A549 (cell line): ENCODE data around the gene NFKB2. TPM values are rescaled to one million over a fixed set of nuclear protein-coding genes. Genes with fewer than 3 reads are reported as not detected.

ENCODE experiments used
- ATAC-seq, 2 experiments: fragments of 200-7000 bp in 1 of 2; fragments of >200 bp in 1 of 2; cut with Nextera tagmentation in 1 of 2; cut with Tn5 transposase in 1 of 2; 3 replicates each; pipeline versions ENCODE4 v1.8.0 to v1.9.1; 2018 to 2020; ENCODE audit warnings: mild to moderate bottlenecking in 1 of 2, moderate library complexity in 1 of 2
- CTCF ChIA-PET: fragments of 300-600 bp; sonication (Branson Sonifier 250); formaldehyde crosslinking; extraction: SDS; loops from one replicate; lab custom pipeline; 2021; ENCODE audit warnings: antibody characterized with exemption, inconsistent platforms; lab: Yijun Ruan, JAX
- POLR2A ChIA-PET: fragments of 350-600 bp; formaldehyde crosslinking; extraction: SDS; loops from one replicate; lab custom pipeline; 2021; ENCODE audit warnings: antibody characterized with exemption, inconsistent platforms; lab: Yijun Ruan, JAX
- DNase-seq, 2 experiments: peaks; one replicate each; pipeline versions ENCODE4 v3.0.0 to v3.0.0-alpha.2; 2011 to 2016; ENCODE audit warnings: low read depth in 1 of 2, low spot score in 1 of 2
- FAIRE-seq: peaks from 2 replicates; lab custom pipeline; 2011; peaks lifted over from hg19 to GRCh38; lab: Jason Lieb, UNC
- H3K27ac ChIP-seq, 2 experiments: fragments of >200 bp; sonication (Bioruptor Twin); formaldehyde crosslinking; 3 replicates each; pipeline ENCODE4 v1.5.1; 2016 to 2017
- H3K4me1 ChIP-seq: fragments of >200 bp; sonication (Bioruptor Twin); formaldehyde crosslinking; 3 replicates; pipeline ENCODE4 v1.6.1; 2016
- H3K4me2 ChIP-seq: fragments of >200 bp; sonication (Bioruptor Twin); formaldehyde crosslinking; 3 replicates; pipeline ENCODE4 v1.6.1; 2016
- H3K4me3 ChIP-seq: fragments of >200 bp; sonication (Bioruptor Twin); formaldehyde crosslinking; 3 replicates; pipeline ENCODE4 v1.5.1; 2016
- H3K9me3 ChIP-seq: fragments of >200 bp; sonication (Bioruptor Twin); formaldehyde crosslinking; 3 replicates; pipeline ENCODE4 v1.6.1; 2016
- CHD2 ChIP-seq: fragments of 150-350 bp; IDR thresholded peaks from 2 replicates; pipeline ENCODE4 v1.6.1; 2014; ENCODE audit warnings: low read length; ENCODE audit not compliant: partially characterized antibody
- EP300 ChIP-seq, 2 experiments: fragments of >200 bp; sonication (Bioruptor Twin); formaldehyde crosslinking; IDR thresholded peaks; 2 replicates in 1 of 2; 3 replicates in 1 of 2; pipeline ENCODE4 v1.6.1; 2016 to 2017
- ESRRA ChIP-seq: fragments of 150-350 bp; IDR thresholded peaks from 2 replicates; pipeline ENCODE4 v1.6.1; 2014; ENCODE audit warnings: mild to moderate bottlenecking, low read length, borderline replicate concordance
- HMGXB4 ChIP-seq: fragments of 250-450 bp; sonication (Bioruptor Pico); IDR thresholded peaks from 2 replicates; pipeline ENCODE4 v1.5.0; 2021; ENCODE audit warnings: mild to moderate bottlenecking, moderate library complexity, borderline replicate concordance
- JUN ChIP-seq, 2 experiments: fragments of >200 bp; sonication (Bioruptor Twin); formaldehyde crosslinking; IDR thresholded peaks; 2 replicates in 1 of 2; 3 replicates in 1 of 2; pipeline ENCODE4 v1.6.1; 2016 to 2017
- JUNB ChIP-seq: fragments of >200 bp; sonication (Bioruptor Twin); formaldehyde crosslinking; IDR thresholded peaks from 2 replicates; pipeline ENCODE4 v1.6.1; 2016
- KDM1A ChIP-seq: fragments of 200-600 bp; sonication (generic); IDR thresholded peaks from 2 replicates; pipeline ENCODE4 v1.6.1; 2016; ENCODE audit warnings: low read depth, mild to moderate bottlenecking
- MYC ChIP-seq: IDR thresholded peaks from 2 replicates; pipeline ENCODE4 v1.6.1; 2012; ENCODE audit warnings: mild to moderate bottlenecking, inconsistent platforms, low read length, improper control_type of control experiment, borderline replicate concordance
- NFE2L2 ChIP-seq: fragments of 150-350 bp; conservative IDR thresholded peaks from 2 replicates; pipeline ENCODE4 v1.6.1; 2014; ENCODE audit warnings: low read length
- POLR2A ChIP-seq: IDR thresholded peaks from 2 replicates; pipeline ENCODE4 v1.6.1; 2012; ENCODE audit warnings: mild to moderate bottlenecking, low read length
- POLR2AphosphoS2 ChIP-seq: conservative IDR thresholded peaks from 2 replicates; pipeline ENCODE4 v1.6.1; 2012; ENCODE audit warnings: low read length, improper control_type of control experiment, inconsistent platforms
- RAD21 ChIP-seq, 2 experiments: fragments of >200 bp in 1 of 2; sonication (Bioruptor Twin) in 1 of 2; formaldehyde crosslinking in 1 of 2; IDR thresholded peaks in 1 of 2; conservative IDR thresholded peaks in 1 of 2; 2 replicates in 1 of 2; 3 replicates in 1 of 2; pipeline ENCODE4 v1.6.1; 2012 to 2018; ENCODE audit warnings: inconsistent platforms in 1 of 2
- RARB ChIP-seq: fragments of 250-450 bp; sonication (Bioruptor Pico); IDR thresholded peaks from 2 replicates; pipeline ENCODE4 v1.8.0; 2021; ENCODE audit warnings: mild to moderate bottlenecking, moderate library complexity
- RNF2 ChIP-seq: fragments of 200-600 bp; sonication (generic); IDR thresholded peaks from 2 replicates; pipeline ENCODE4 v1.6.1; 2016; ENCODE audit warnings: low read depth, mild to moderate bottlenecking, antibody characterized with exemption, moderate library complexity, borderline replicate concordance
- SREBF2 ChIP-seq: fragments of 450-650 bp; IDR thresholded peaks from 2 replicates; pipeline ENCODE4 v1.6.1; 2014; ENCODE audit warnings: mild to moderate bottlenecking, moderate library complexity
- TFCP2L1 ChIP-seq: fragments of 250-450 bp; sonication (Bioruptor Pico); IDR thresholded peaks from 2 replicates; pipeline ENCODE4 v1.5.0; 2021; ENCODE audit warnings: mild to moderate bottlenecking
- ZNF302 ChIP-seq: fragments of 250-450 bp; sonication (Bioruptor Pico); IDR thresholded peaks from 2 replicates; pipeline ENCODE4 v1.9.0; 2021; ENCODE audit warnings: inconsistent platforms, mild to moderate bottlenecking, moderate library complexity
- WGBS: methylation state at CpG from one replicate; pipeline ENCODE4 v1.1.6; 2017; ENCODE audit errors: missing lambda C conversion rate; 5-methylcytosine and 5-hydroxymethylcytosine counted together
- polyA plus RNA-seq, 4 experiments: library from polyadenylated mRNA; depleted of rRNA in 3 of 4; stranded (reverse); fragments of >200 nt; fragmentation: RNase III in 1 of 4; extraction: RNeasy Plus Mini Kit Qiagen cat#74134 plus additional on column Dnase treatment in 1 of 4; gene quantifications; 2 replicates in 3 of 4; 3 replicates in 1 of 4; pipeline ENCODE4 v1.2.3, GENCODE V29; 2011 to 2017
- TF ChIP-seq, protein P1 (sequence below): IDR thresholded peaks from 2 replicates; pipeline ENCODE4 v1.6.1; 2012
- TF ChIP-seq, protein P2 (sequence below): fragments of >200 bp; sonication (Bioruptor Twin); formaldehyde crosslinking; IDR thresholded peaks from 3 replicates; pipeline ENCODE4 v1.5.1; 2016

NFKB2 gene
- polyA plus RNA-seq, 2 of the 4 experiments (the other 2 are of a cell fraction) = 27.6 to 35.7 TPM

- no peak for TF ChIP-seq TFCP2L1 (CRISPR knock-in tag)
- no peak for TF ChIP-seq NFE2L2
- no peak for TF ChIP-seq POLR2AphosphoS2
- 0 out of 2 replicates have a peak, but pooled peaks have one; percentile 15 for TF ChIP-seq MYC
- no peak for TF ChIP-seq KDM1A
Observed at GRCh38 chr10:102419269-102420180, 24.0 kb downstream of the NFKB2 start (continued).

DNA sequence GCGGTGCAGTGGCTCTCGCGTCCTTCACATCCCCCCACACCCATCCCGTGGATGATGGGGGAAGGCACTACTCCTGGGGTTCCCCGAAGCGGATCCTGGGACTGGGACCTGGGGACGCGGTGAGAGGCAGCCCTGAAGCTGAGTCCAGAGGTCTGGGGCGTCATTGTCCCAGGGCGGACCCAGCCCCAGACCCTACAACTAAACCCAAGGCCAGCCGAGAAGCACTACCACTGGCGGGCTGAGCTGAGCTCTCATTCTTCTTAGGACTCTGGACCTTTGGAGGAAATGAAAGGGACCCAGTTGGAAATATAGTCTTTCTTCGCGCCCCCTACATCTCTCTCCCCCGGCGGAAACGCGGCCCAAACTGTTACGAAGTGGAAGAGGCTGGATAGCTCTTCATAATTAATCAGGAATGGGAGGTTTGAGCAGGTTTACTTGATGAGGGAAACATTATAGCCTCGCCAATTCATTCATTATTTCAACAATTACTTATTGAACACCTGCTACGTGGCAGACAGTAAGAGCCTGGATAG lies 24.7 kb downstream of the NFKB2 start:
- peaks cover 25% of the 10 kb centered on the region for H3K4me1 ChIP-seq
- DNase-seq (no peak), FAIRE-seq (no peak), ATAC-seq (peak in 1 of 2 experiments; percentile 2; a peak in 3 of 6 replicates)
- H3K9me3 ChIP-seq = no peaks in the 10 kb centered on the region
- H3K4me2 ChIP-seq = peak overlapping the region; percentile 97
- peak overlapping the region; percentile 57 for H3K4me3 ChIP-seq
- ChIA-PET CTCF (interaction anchor here (0.7 to 17.4 kb wide), 9 partner anchors 9 to 251 kb away, joined by 3 to 337 read pairs (median 4); partner anchors contain the start of genes CUEDC2 and NFKB2), POLR2A (interaction anchor here (1.0 to 2.0 kb wide), 7 partner anchors 12 to 268 kb away, joined by 3 to 15 read pairs (median 4); partner anchors contain the start of genes CUEDC2, NFKB2 and NOLC1)
- 2% methylated on average over 17 of the region's 21 CpGs for WGBS
- peak overlapping the region; percentile 86 to 90 for H3K27ac ChIP-seq
- TF ChIP-seq, protein P1, sequence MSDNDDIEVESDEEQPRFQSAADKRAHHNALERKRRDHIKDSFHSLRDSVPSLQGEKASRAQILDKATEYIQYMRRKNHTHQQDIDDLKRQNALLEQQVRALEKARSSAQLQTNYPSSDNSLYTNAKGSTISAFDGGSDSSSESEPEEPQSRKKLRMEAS = no peak
- TF ChIP-seq RNF2 = no peak
- TF ChIP-seq EP300 (IDR thresholded peaks at IDR 0.05) = no peak
- TF ChIP-seq RARB (CRISPR knock-in tag) = no peak
- no peak for TF ChIP-seq JUN (IDR thresholded peaks at IDR 0.05)
- no peak for TF ChIP-seq RAD21 (conservative IDR thresholded peaks at IDR 0.05 in 1 of 2, IDR thresholded peaks at IDR 0.05 in 1 of 2)
- TF ChIP-seq ESRRA = no peak
- TF ChIP-seq SREBF2 = no peak
- no peak for TF ChIP-seq HMGXB4 (CRISPR knock-in tag)
- no peak for TF ChIP-seq TFCP2L1 (CRISPR knock-in tag)
- no peak for TF ChIP-seq CHD2
- TF ChIP-seq POLR2AphosphoS2 = no peak
- TF ChIP-seq POLR2A = no peak
- TF ChIP-seq JUNB = no peak
- no peak for TF ChIP-seq ZNF302 (CRISPR knock-in tag)
- TF ChIP-seq, protein P2, sequence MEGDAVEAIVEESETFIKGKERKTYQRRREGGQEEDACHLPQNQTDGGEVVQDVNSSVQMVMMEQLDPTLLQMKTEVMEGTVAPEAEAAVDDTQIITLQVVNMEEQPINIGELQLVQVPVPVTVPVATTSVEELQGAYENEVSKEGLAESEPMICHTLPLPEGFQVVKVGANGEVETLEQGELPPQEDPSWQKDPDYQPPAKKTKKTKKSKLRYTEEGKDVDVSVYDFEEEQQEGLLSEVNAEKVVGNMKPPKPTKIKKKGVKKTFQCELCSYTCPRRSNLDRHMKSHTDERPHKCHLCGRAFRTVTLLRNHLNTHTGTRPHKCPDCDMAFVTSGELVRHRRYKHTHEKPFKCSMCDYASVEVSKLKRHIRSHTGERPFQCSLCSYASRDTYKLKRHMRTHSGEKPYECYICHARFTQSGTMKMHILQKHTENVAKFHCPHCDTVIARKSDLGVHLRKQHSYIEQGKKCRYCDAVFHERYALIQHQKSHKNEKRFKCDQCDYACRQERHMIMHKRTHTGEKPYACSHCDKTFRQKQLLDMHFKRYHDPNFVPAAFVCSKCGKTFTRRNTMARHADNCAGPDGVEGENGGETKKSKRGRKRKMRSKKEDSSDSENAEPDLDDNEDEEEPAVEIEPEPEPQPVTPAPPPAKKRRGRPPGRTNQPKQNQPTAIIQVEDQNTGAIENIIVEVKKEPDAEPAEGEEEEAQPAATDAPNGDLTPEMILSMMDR = no peak
